Ramos (cell line): Measurements from ENCODE around the gene C5orf63.
"Not testable (repeated sequence)": the region's sequence is repeated elsewhere in the genome, so short reads cannot be mapped to it uniquely, and the experiment has no call there.

Source experiments
- in situ Hi-C: fragments of 300-500 bp; cut with MboI; formaldehyde crosslinking; loops from one replicate; pipeline ENCODE4 v1.14.3; 2022; ENCODE audit warnings: low sequenced_read_pairs; ENCODE audit not compliant: unreplicated experiment

The C5orf63 gene

GRCh38 chr5:127040796-127041520 lies 32.3 kb downstream of the C5orf63 start:
- in situ Hi-C loops = no loop called here

GRCh38 chr5:127038550-127038949 lies 34.8 kb downstream of the C5orf63 start:
- in situ Hi-C loops = no loop called here

DNA sequence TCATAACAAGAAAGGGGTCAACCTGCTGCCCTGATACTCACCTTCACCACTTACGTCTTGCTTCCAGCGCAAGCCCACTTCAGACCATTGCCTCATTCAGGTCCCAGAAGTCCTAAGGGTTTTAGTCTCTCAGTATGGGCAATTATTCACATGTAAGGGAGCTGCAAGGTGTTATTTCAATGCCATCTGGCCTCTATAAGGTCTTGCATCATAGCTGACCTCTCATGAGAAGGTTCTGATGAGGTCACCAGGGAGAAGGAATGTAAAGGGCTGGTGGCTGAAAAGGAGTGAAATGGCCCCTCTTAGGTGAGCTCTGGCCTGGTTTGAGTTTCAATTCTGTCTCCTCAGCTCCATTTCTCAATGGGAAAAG lies 41.5 kb downstream of the C5orf63 start:
- in situ Hi-C loops = no loop called here

- in situ Hi-C loops = no loop called here
Measured at GRCh38 chr5:127031147-127031862, 42.0 kb downstream of the C5orf63 start.

DNA sequence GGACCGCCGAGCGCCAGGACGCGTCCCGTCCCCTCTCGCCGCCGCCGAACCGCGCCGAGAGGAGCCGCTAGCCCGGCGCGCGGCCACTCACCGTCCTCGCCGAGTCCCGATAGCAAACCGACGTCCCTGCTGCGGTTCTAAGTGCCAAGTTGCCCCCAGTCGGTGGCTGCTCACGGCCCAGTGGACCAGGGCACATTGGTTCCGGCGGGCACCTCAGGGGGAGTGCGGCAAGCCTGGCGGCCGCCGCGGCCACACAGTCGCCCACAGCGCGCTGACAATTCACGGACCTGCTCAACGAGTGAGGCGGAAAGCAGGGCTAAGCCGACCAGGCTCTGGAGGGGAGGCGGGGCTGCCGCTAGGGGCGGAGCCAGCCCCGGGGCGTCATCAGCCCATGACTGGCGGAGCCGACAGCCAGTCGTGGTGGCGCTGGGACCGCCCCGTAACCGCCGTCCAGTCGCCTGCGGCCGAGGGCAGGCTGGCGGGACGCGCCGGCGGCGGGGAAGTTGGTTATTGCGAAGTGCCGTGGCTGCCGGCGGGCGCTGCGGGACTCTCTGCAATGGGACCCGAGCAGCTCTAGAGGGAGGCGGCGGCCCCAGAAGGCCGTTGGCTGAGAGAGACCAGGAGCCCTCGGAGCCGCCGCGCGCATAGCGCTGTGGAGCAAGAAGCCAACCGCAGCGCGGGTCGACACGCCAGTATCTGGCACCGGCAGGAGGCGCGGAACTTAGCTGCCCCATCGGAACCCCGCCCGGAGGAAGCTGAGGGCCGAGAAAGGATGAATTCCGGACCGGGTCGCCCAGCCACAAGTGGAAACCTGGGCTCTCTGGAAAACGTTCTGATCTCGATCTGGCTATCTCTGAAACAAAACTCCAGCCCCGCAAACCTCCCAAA lies 42.8 kb downstream of the C5orf63 start, which contains the start of gene MARCHF3:
MARCHF3 (minus strand) TSS at position 300 of the 888 bp plus-strand sequence. CDS start 112,387 bp downstream, outside the sequence.
- in situ Hi-C loops = no loop called here

- in situ Hi-C loops = no loop called here
Measured at GRCh38 chr5:127029581-127030258, 43.6 kb downstream of the C5orf63 start.

DNA sequence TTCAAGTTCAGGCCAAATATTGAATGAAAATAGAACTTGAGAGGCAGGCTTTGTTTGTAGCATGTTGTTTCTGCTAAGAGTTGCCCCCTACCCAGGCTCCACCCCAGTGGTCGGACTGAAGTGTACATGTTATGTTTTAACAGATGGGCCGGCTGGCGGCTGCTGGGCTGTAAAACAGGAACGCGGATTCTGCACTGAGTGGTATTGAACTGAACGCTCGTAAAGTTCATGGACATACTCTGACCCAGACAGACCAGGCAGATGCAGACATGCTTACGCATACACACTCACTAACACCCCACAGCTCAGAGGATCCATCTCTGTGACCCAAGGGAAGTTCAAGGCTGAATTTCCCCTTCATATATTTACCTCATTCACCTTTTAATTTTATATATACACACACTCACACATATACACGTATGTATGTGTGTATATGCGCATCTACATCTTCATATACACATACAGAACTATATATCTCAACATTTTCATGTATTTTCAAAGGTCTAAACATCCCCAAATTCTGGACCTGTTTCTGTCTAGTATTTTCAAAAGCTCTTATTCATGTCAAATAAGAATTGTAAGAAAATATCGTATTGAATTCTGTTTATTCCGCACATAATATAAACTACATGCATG lies 44.4 kb downstream of the C5orf63 start:
- in situ Hi-C loops = no loop called here

DNA sequence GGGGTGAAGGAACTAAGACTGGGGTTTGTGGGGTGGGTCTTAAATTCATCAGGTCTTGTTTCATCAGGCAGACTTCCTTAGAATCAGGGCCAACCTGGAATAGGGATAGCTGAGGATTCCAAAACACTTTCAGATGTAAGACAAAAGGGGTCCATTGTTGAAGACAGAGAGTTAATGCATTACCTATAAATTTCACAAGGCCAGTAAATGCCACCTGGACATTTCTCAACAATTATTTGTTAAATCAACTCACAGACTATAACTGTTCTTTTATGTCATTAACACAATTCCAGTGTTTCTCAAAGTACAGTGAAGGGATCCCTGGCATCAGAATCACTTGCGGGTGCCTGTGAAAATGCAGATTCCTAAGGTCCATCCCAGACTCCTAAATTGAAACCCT lies 45.8 kb downstream of the C5orf63 start:
- in situ Hi-C loops = no loop called here

- in situ Hi-C loops = no loop called here
Measured at GRCh38 chr5:127026166-127026565, 47.1 kb downstream of the C5orf63 start.

DNA sequence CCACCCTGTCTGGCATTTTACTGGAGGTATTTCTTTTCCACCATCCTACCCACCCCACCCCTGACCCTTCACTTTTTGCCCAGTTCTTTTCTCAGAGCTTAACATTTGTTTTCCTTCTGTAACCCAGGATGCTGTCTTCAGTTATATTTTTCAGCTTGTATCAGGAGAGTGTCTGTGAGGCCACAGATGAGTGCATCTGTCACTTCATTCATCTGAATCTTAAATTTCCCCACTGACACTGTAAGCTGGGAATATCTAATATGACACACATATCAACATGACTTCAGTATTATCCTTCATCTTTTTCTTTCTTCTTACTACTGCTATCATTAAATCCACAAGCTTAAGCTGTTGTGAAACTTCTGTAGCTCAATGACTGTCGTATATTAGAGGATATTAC lies 47.8 kb downstream of the C5orf63 start:
- in situ Hi-C loops = no loop called here

DNA sequence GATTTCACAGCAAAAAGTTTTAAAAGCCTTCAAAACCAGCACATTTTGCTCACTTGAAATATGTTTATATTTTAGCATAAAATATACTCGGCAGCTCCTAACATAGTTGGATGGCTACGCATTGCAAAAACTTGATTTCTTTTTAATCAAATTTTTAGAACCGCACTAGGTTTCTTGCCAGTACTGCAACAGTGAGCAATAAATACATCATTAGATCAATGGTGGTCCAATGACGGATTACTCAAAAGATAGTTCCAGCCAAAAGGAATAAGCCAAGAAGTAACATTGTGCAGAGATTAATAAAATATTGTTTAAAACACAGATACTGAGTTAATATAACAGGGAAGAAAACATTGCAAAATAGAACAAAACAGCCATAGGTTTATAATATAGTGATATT lies 48.5 kb downstream of the C5orf63 start:
- in situ Hi-C loops = no loop called here

- in situ Hi-C loops = not testable (repeated sequence)
Measured at GRCh38 chr5:127023552-127024191, 49.6 kb downstream of the C5orf63 start.

- in situ Hi-C loops = no loop called here
Measured at GRCh38 chr5:127022846-127023245, 50.5 kb downstream of the C5orf63 start.

DNA sequence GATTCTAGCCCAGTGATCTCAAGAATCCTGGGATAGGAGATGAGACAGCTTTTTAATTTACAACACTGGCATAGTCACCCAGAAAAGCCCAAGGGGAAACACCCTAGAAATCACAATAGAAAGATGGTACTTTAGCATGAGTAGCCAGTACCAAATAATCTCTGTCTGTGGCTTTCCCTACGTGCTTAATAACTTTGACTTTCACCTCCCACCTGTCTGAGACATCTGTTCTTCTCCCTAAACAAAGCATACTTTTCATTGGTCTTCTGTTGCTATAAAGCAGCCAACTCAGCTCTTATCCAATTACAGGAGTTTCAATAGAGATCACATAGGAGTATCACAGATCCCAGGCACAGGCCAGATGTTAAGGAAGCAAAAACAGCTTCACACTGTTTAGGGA lies 53.4 kb downstream of the C5orf63 start:
- in situ Hi-C loops = no loop called here

DNA sequence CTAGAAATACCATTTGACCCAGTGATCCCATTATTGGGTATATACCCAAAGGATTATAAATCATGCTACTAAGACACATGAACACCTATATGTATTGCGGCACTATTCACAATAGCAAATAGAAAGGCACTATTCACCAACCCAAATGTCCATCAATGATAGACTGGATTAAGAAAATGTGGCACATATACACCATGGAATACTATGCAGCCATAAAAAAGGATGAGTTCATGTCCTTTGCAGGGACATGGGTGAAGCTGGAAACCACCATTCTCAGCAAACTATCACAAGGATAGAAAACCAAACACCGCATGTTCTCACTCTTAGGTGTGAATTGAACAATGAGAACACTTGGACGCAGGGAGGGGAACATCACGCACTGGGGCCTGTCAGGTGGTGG lies 56.6 kb downstream of the C5orf63 start:
- in situ Hi-C loops = not testable (repeated sequence)

- in situ Hi-C loops = no loop called here
Measured at GRCh38 chr5:127015716-127016115, 57.6 kb downstream of the C5orf63 start.

- in situ Hi-C loops = no loop called here
Measured at GRCh38 chr5:127014573-127014972, 58.7 kb downstream of the C5orf63 start.

DNA sequence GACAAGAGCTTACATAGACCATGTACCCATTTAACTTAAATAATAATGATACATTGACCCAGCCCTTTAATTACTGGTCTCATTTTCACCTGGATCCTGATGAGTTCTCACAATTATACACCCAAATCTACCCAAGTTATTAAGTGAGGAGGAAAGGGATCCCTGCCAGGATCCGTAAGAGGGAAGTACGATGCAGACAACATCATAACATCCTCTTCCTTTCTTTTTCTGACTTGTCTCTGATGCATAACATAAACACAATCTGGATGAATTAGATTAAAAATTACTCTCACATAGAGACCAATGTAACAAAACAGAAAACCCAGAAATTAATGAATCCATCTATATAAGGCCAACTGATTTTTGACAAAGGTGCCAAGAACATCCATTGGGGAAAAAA lies 59.9 kb downstream of the C5orf63 start:
- in situ Hi-C loops = no loop called here

DNA sequence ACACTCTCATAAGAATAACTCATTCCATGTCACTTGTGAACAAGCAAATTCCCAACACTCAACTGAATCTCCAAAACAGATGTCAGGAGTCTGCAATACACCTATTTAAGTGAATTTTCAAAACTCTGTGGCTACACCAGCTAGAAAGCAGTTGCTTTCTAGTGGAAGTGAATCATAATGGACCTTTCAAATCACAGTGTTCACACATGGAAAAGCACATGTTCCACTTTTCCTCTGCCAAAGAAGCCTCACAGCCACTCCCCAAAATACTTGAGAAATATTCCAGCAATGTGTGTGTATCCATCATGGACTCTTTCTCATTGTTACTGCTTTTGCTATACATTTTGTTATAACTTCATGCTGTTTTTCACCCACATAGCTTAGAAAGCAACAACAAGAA lies 60.4 kb downstream of the C5orf63 start:
- in situ Hi-C loops = no loop called here
